HUES6 (cell line): Measurements from ENCODE around the gene DIO3.
"Not testable (repeated sequence)": the region's sequence is repeated elsewhere in the genome, so short reads cannot be mapped to it uniquely, and the experiment has no call there.

Experiments used
- H3K27ac ChIP-seq: 2 replicates; pipeline ENCODE4 v1.7.0; 2013; ENCODE audit warnings: low read depth, mild to moderate bottlenecking, low read length, inconsistent platforms
- H3K27me3 ChIP-seq: 2 replicates; pipeline ENCODE4 v1.6.1; 2013; ENCODE audit warnings: low read length; ENCODE audit not compliant: control insufficient read depth, insufficient read depth
- H3K36me3 ChIP-seq: 2 replicates; pipeline ENCODE4 v1.6.1; 2013; ENCODE audit warnings: low read length; ENCODE audit not compliant: control insufficient read depth, insufficient read depth
- H3K4me1 ChIP-seq: 2 replicates; pipeline ENCODE4 v1.6.1; 2013; ENCODE audit warnings: low read length; ENCODE audit not compliant: control insufficient read depth, insufficient read depth
- H3K4me3 ChIP-seq: 2 replicates; pipeline ENCODE4 v1.5.1; 2013; ENCODE audit warnings: low read depth, low read length
- H3K9ac ChIP-seq: one replicate; pipeline ENCODE4 v1.6.1; 2013; ENCODE audit warnings: mild to moderate bottlenecking, low read length
- H3K9me3 ChIP-seq: 2 replicates; pipeline ENCODE4 v1.6.1; 2013; ENCODE audit warnings: low read depth, low read length; ENCODE audit not compliant: control insufficient read depth, insufficient read depth

Gene DIO3

GRCh38 chr14:101552786-101553231 lies 8.5 kb upstream of the DIO3 start:
- Histone ChIP-seq H3K4me3 (no peak overlapping the region), H3K36me3 (no peaks in the 10 kb centered on the region), H3K9ac (no peak overlapping the region), H3K9me3 (no peaks in the 10 kb centered on the region), H3K4me1 (no peaks in the 10 kb centered on the region), H3K27ac (no peak overlapping the region), H3K27me3 (peaks cover 37% of the 10 kb centered on the region)

- H3K4me1 ChIP-seq, result no peaks in the 10 kb centered on the region
- H3K9me3 ChIP-seq, result no peaks in the 10 kb centered on the region
- H3K9ac ChIP-seq, result no peak overlapping the region
- peaks cover 43% of the 10 kb centered on the region for H3K27me3 ChIP-seq
- no peaks in the 10 kb centered on the region for H3K36me3 ChIP-seq
- H3K4me3 ChIP-seq, result no peak overlapping the region
- H3K27ac ChIP-seq, result no peak overlapping the region
Observed at GRCh38 chr14:101553393-101553792, 7.9 kb upstream of the DIO3 start.

GRCh38 chr14:101553931-101554330 lies 7.4 kb upstream of the DIO3 start:
- H3K4me3 ChIP-seq, result no peak overlapping the region
- no peak overlapping the region for H3K9ac ChIP-seq
- no peaks in the 10 kb centered on the region for H3K36me3 ChIP-seq
- no peaks in the 10 kb centered on the region for H3K4me1 ChIP-seq
- no peaks in the 10 kb centered on the region for H3K9me3 ChIP-seq
- no peak overlapping the region for H3K27ac ChIP-seq
- H3K27me3 ChIP-seq, result peaks cover 49% of the 10 kb centered on the region

- H3K9ac ChIP-seq, result no peak overlapping the region
- H3K9me3 ChIP-seq, result no peaks in the 10 kb centered on the region
- H3K4me3 ChIP-seq, result no peak overlapping the region
- H3K36me3 ChIP-seq, result no peaks in the 10 kb centered on the region
- H3K4me1 ChIP-seq, result no peaks in the 10 kb centered on the region
- H3K27ac ChIP-seq, result no peak overlapping the region
- H3K27me3 ChIP-seq, result peaks cover 61% of the 10 kb centered on the region
Observed at GRCh38 chr14:101554991-101555668, 6.2 kb upstream of the DIO3 start.

- peaks cover 64% of the 10 kb centered on the region for H3K27me3 ChIP-seq
- H3K36me3 ChIP-seq, H3K9me3 ChIP-seq, H3K27ac ChIP-seq, H3K9ac ChIP-seq, H3K4me3 ChIP-seq, H3K4me1 ChIP-seq: not testable (repeated sequence)
Observed at GRCh38 chr14:101555669-101556043, 5.6 kb upstream of the DIO3 start.

- H3K27me3 ChIP-seq, result peaks cover 65% of the 10 kb centered on the region
- no peak overlapping the region for H3K9ac ChIP-seq
- no peaks in the 10 kb centered on the region for H3K9me3 ChIP-seq
- no peak overlapping the region for H3K4me3 ChIP-seq
- H3K4me1 ChIP-seq, result no peaks in the 10 kb centered on the region
- no peaks in the 10 kb centered on the region for H3K36me3 ChIP-seq
- H3K27ac ChIP-seq, result no peak overlapping the region
Observed at GRCh38 chr14:101556131-101556530, 5.2 kb upstream of the DIO3 start.

GRCh38 chr14:101556566-101557320 lies 4.6 kb upstream of the DIO3 start:
- Histone ChIP-seq H3K27ac (no peak overlapping the region), H3K9ac (no peak overlapping the region), H3K4me3 (no peak overlapping the region), H3K36me3 (no peaks in the 10 kb centered on the region), H3K4me1 (no peaks in the 10 kb centered on the region), H3K27me3 (peaks cover 71% of the 10 kb centered on the region), H3K9me3 (peaks cover 5% of the 10 kb centered on the region)

GRCh38 chr14:101557321-101557695 lies 4.0 kb upstream of the DIO3 start:
- Histone ChIP-seq H3K9ac (no peak overlapping the region), H3K27ac (no peak overlapping the region), H3K27me3 (peaks cover 77% of the 10 kb centered on the region), H3K36me3 (no peaks in the 10 kb centered on the region), H3K9me3 (peaks cover 10% of the 10 kb centered on the region), H3K4me1 (no peaks in the 10 kb centered on the region), H3K4me3 (no peak overlapping the region)

GRCh38 chr14:101557811-101558738 lies 3.2 kb upstream of the DIO3 start:
- Histone ChIP-seq H3K9ac (no peak overlapping the region), H3K9me3 (peaks cover 13% of the 10 kb centered on the region), H3K36me3 (no peaks in the 10 kb centered on the region), H3K4me3 (no peak overlapping the region), H3K27ac (no peak overlapping the region), H3K27me3 (peaks cover 81% of the 10 kb centered on the region), H3K4me1 (no peaks in the 10 kb centered on the region)

GRCh38 chr14:101558739-101559240 lies 2.5 kb upstream of the DIO3 start:
- no peak overlapping the region for H3K9ac ChIP-seq

More at GRCh38 chr14:101558739-101559240, 2.5 kb upstream of the DIO3 start:
- H3K36me3 ChIP-seq, result no peaks in the 10 kb centered on the region
- H3K4me1 ChIP-seq, result peaks cover 4% of the 10 kb centered on the region; the same call in 1 of the 2 replicates
- H3K27ac ChIP-seq, result no peak overlapping the region
- peaks cover 13% of the 10 kb centered on the region for H3K9me3 ChIP-seq
- peaks cover 88% of the 10 kb centered on the region for H3K27me3 ChIP-seq
- no peak overlapping the region for H3K4me3 ChIP-seq
